Measurements from ENCODE around the gene FRA10AC1. TPM values are rescaled to one million over a fixed set of nuclear protein-coding genes. Genes with fewer than 3 reads are reported as not detected.

Gene FRA10AC1
- total RNA-seq, 1 experiment from 2014 or later = 20.3 TPM

GRCh38 chr10:93620925-93621324, 81.5 kb downstream of the FRA10AC1 start:
- intact Hi-C loops (cut with micrococcal nuclease; ENCODE audit: unreplicated experiment) (no loop called here), in situ Hi-C loops (cut with HindIII; ENCODE audit: low pct_unique_long_range_greater_than_20kb, low sequenced_read_pairs) (no loop called here)
- BruUV-seq (replicated peaks) = no TSS peak

More at GRCh38 chr10:93620925-93621324, 81.5 kb downstream of the FRA10AC1 start:
- Histone ChIP-seq H3K27me3 (ENCODE audit: control insufficient read depth, insufficient read depth, low read length) (peaks cover 13% of the 10 kb centered on the region; the same call in 1 of the 2 replicates), H3K4me3 (ENCODE audit: low read depth in 2 of 2, low read length in 2 of 2) (no peak overlapping the region), H3K4me1 (ENCODE audit: control insufficient read depth, insufficient read depth, low read length) (no peaks in the 10 kb centered on the region), H3K9me3 (ENCODE audit: control insufficient read depth, insufficient read depth, low read depth, low read length) (no peaks in the 10 kb centered on the region), H3K27ac (ENCODE audit: low read length) (no peak overlapping the region), H3K36me3 (ENCODE audit: control insufficient read depth, insufficient read depth, low read length) (no peaks in the 10 kb centered on the region)
- DNase-seq (ENCODE audit: low read depth, low spot score) = no peak
- ATAC-seq = no peak
- ChIA-PET CTCF (no interaction called here), POLR2A (no interaction called here)
- TF ChIP-seq CTCF (IDR thresholded peaks at IDR 0.05) (no peak), REST (IDR thresholded peaks at IDR 0.05; ENCODE audit: insufficient read depth in 1 of 2, low read depth in 2 of 2, low read length in 1 of 2) (no peak), SIN3A (IDR thresholded peaks at IDR 0.05; ENCODE audit: borderline replicate concordance, insufficient read depth, low read depth, low read length) (no peak)

Other genes with a start within 250 kb of the FRA10AC1 start
- gene MYOF, start 220.3 kb downstream of the FRA10AC1 start, total RNA-seq (2021; ENCODE audit: unreplicated experiment) = 376 TPM
- 96.4 TPM for gene CEP55, start 206.0 kb downstream of the FRA10AC1 start, total RNA-seq (2021; ENCODE audit: unreplicated experiment)
- gene FFAR4, start 135.9 kb downstream of the FRA10AC1 start, total RNA-seq (2021; ENCODE audit: unreplicated experiment) = 0.92 TPM
- 6.9 TPM for gene RBP4, start 101.4 kb downstream of the FRA10AC1 start, total RNA-seq (2021; ENCODE audit: unreplicated experiment)
- gene PDE6C, start 90.1 kb downstream of the FRA10AC1 start, total RNA-seq (2021; ENCODE audit: unreplicated experiment) = not detected
- gene LGI1, start 55.3 kb upstream of the FRA10AC1 start, total RNA-seq (2021; ENCODE audit: unreplicated experiment) = not detected
- 13.6 TPM for gene SLC35G1, start 191.4 kb upstream of the FRA10AC1 start, total RNA-seq (2021; ENCODE audit: unreplicated experiment)

Data from Panc1 (cell line).